GM10266 (cell line): ENCODE data around the gene GID4.

Experiments
- DNase-seq: peaks from one replicate; pipeline ENCODE4 v3.0.0; 2012; ENCODE audit errors: extremely low spot score
- CTCF ChIP-seq: IDR thresholded peaks from 2 replicates; pipeline ENCODE4 v1.5.1; 2012; ENCODE audit warnings: mild to moderate bottlenecking, low read depth; ENCODE audit not compliant: control insufficient read depth, insufficient read depth; ENCODE audit errors: missing control alignments

GID4 gene

GRCh38 chr17:18064053-18064452 lies 24.8 kb downstream of the GID4 start:
- TF ChIP-seq CTCF = no peak
- DNase-seq = no peak

GRCh38 chr17:18065546-18065945 lies 26.3 kb downstream of the GID4 start:
- DNase-seq = no peak
- no peak for TF ChIP-seq CTCF

- no peak for DNase-seq
- TF ChIP-seq CTCF = no peak
Measured at GRCh38 chr17:18066866-18067265, 27.7 kb downstream of the GID4 start.

GRCh38 chr17:18069101-18069500 lies 29.9 kb downstream of the GID4 start:
- no peak for TF ChIP-seq CTCF
- DNase-seq = no peak

GRCh38 chr17:18070861-18071340 lies 31.7 kb downstream of the GID4 start:
- TF ChIP-seq CTCF = no peak
- DNase-seq = peak; percentile 39

GRCh38 chr17:18071751-18072150 lies 32.5 kb downstream of the GID4 start:
- no peak for TF ChIP-seq CTCF
- DNase-seq = no peak

- no peak for TF ChIP-seq CTCF
- DNase-seq = no peak
Measured at GRCh38 chr17:18074566-18075272, 35.5 kb downstream of the GID4 start.
